H1 (cell line): ENCODE results near the gene DYTN. TPM values are rescaled to one million over a fixed set of nuclear protein-coding genes. Genes with fewer than 3 reads are reported as not detected.

Source experiments
- CTCF ChIA-PET: fragments of 300-600 bp; sonication (Branson Sonifier 250); formaldehyde crosslinking; loops from one replicate; lab custom pipeline; 2021; ENCODE audit not compliant: partially characterized antibody; lab: Charles Lee
- POLR2A ChIA-PET: fragments of 300-600 bp; sonication (Branson Sonifier 250); formaldehyde crosslinking; loops from one replicate; lab custom pipeline; 2021; ENCODE audit warnings: inconsistent platforms; ENCODE audit not compliant: partially characterized antibody; lab: Charles Lee
- DNase-seq, 2 experiments: peaks; one replicate each; pipeline versions ENCODE4 v3.0.0 to v3.0.0-alpha.2; 2010 to 2022; ENCODE audit warnings: low spot score in 2 of 2, low read depth in 1 of 2, mixed read lengths in 1 of 2
- FAIRE-seq: peaks from 2 replicates; lab custom pipeline; 2011; peaks lifted over from hg19 to GRCh38; lab: Jason Lieb, UNC
- H2AFZ ChIP-seq: 2 replicates; pipeline ENCODE4 v1.8.1; 2012; ENCODE audit warnings: low read length, inconsistent platforms
- H2AK5ac ChIP-seq: 2 replicates; pipeline ENCODE4 v1.6.1; 2013; ENCODE audit warnings: low read depth, low read length
- H2BK120ac ChIP-seq: replicated peaks from 2 replicates; pipeline ENCODE3; 2013; ENCODE audit warnings: low read depth, low read length, inconsistent platforms
- H2BK12ac ChIP-seq: 2 replicates; pipeline ENCODE4 v1.6.1; 2013; ENCODE audit warnings: low read depth, low read length
- H2BK15ac ChIP-seq: 2 replicates; pipeline ENCODE4 v1.6.1; 2013; ENCODE audit warnings: low read length
- H2BK20ac ChIP-seq: 2 replicates; pipeline ENCODE4 v1.6.1; 2013; ENCODE audit warnings: low read length
- H2BK5ac ChIP-seq: 2 replicates; pipeline ENCODE4 v1.6.1; 2013; ENCODE audit warnings: low read depth, low read length
- H3K14ac ChIP-seq: 2 replicates; pipeline ENCODE4 v1.6.1; 2013; ENCODE audit warnings: inconsistent platforms; ENCODE audit not compliant: insufficient read length
- H3K18ac ChIP-seq: 2 replicates; pipeline ENCODE4 v1.6.1; 2013; ENCODE audit warnings: low read length; ENCODE audit errors: extremely low read depth
- H3K23ac ChIP-seq: 2 replicates; pipeline ENCODE4 v1.6.1; 2013; ENCODE audit warnings: inconsistent platforms; ENCODE audit not compliant: insufficient read length
- H3K23me2 ChIP-seq: 2 replicates; pipeline ENCODE4 v1.6.1; 2013; ENCODE audit warnings: low read depth, low read length
- H3K27ac ChIP-seq: 2 replicates; pipeline ENCODE4 v1.6.1; 2011; ENCODE audit warnings: low read depth, low read length, inconsistent platforms
- H3K27me3 ChIP-seq, 4 experiments: replicated peaks in 1 of 4; 1 replicate in 1 of 4; 2 replicates in 3 of 4; pipeline versions ENCODE4 v1.6.1 to v1.8.1; 2011 to 2013; ENCODE audit warnings: low read length in 3 of 4, mild to moderate bottlenecking in 3 of 4, inconsistent platforms in 2 of 4, mixed read lengths in 2 of 4, moderate library complexity in 1 of 4; ENCODE audit not compliant: control insufficient read depth in 3 of 4, insufficient read depth in 3 of 4; ENCODE audit errors: extremely low read depth in 1 of 4
- H3K36me3 ChIP-seq, 4 experiments: 2 replicates each; pipeline versions ENCODE4 v1.6.1 to v1.8.1; 2011 to 2013; ENCODE audit warnings: mild to moderate bottlenecking in 4 of 4, low read length in 3 of 4, moderate library complexity in 2 of 4, control low read depth in 1 of 4, inconsistent platforms in 1 of 4; ENCODE audit not compliant: insufficient read depth in 4 of 4, control insufficient read depth in 2 of 4
- H3K4ac ChIP-seq: replicated peaks from 2 replicates; pipeline ENCODE3; 2013; ENCODE audit warnings: low read length, low read depth, mixed read lengths, inconsistent platforms; ENCODE audit not compliant: insufficient read length
- H3K4me1 ChIP-seq, 4 experiments: replicated peaks in 1 of 4; 1 replicate in 1 of 4; 2 replicates in 3 of 4; pipeline versions ENCODE4 v1.6.1 to v1.8.1; 2011 to 2013; ENCODE audit warnings: low read length in 3 of 4, inconsistent platforms in 2 of 4, mixed read lengths in 1 of 4; ENCODE audit not compliant: insufficient read depth in 4 of 4, control insufficient read depth in 3 of 4
- H3K4me2 ChIP-seq, 2 experiments: 2 replicates each; pipeline versions ENCODE4 v1.6.1 to v1.8.1; 2011 to 2013; ENCODE audit warnings: low read depth in 2 of 2, low read length in 2 of 2, control low read depth in 1 of 2, inconsistent platforms in 1 of 2, mild to moderate bottlenecking in 1 of 2; ENCODE audit not compliant: insufficient read depth in 1 of 2
- H3K4me3 ChIP-seq, 4 experiments: fragments of 200-600, 300-600 bp in 1 of 4; sonication (generic), shearing (Covaris generic), sonication (Bioruptor Twin) in 1 of 4; 2 replicates each; pipeline versions ENCODE4 v1.5.1 to v1.8.1; 2011 to 2016; ENCODE audit warnings: low read length in 4 of 4, low read depth in 3 of 4, control low read depth in 2 of 4, inconsistent platforms in 2 of 4, mild to moderate bottlenecking in 2 of 4, mixed read lengths in 1 of 4, moderate library complexity in 1 of 4; ENCODE audit not compliant: insufficient read depth in 2 of 4; ENCODE audit errors: extremely low read depth in 1 of 4
- H3K56ac ChIP-seq: replicated peaks from 2 replicates; pipeline ENCODE3; 2013; ENCODE audit warnings: low read depth, mild to moderate bottlenecking, mixed read lengths, low read length, inconsistent platforms; ENCODE audit not compliant: insufficient read length
- H3K79me1 ChIP-seq: 2 replicates; pipeline ENCODE4 v1.6.1; 2013; ENCODE audit warnings: low read depth, low read length, control low read depth
- H3K79me2 ChIP-seq, 2 experiments: 2 replicates each; pipeline versions ENCODE4 v1.6.1 to v1.8.1; 2012 to 2013; ENCODE audit warnings: low read length in 2 of 2, mild to moderate bottlenecking in 2 of 2, inconsistent platforms in 1 of 2; ENCODE audit not compliant: insufficient read depth in 2 of 2, control insufficient read depth in 1 of 2
- H3K9ac ChIP-seq, 4 experiments: replicated peaks in 1 of 4; 1 replicate in 1 of 4; 2 replicates in 3 of 4; pipeline versions ENCODE4 v1.6.1 to v1.8.1; 2011 to 2013; ENCODE audit warnings: low read depth in 3 of 4, low read length in 3 of 4, control low read depth in 2 of 4, mild to moderate bottlenecking in 2 of 4, moderate library complexity in 2 of 4, inconsistent platforms in 1 of 4; ENCODE audit errors: extremely low read depth in 1 of 4
- H3K9me3 ChIP-seq, 2 experiments: 2 replicates each; pipeline versions ENCODE4 v1.6.1 to v1.8.1; 2012 to 2013; ENCODE audit warnings: mild to moderate bottlenecking in 2 of 2, moderate library complexity in 2 of 2, control low read depth in 1 of 2, inconsistent platforms in 1 of 2, low read depth in 1 of 2, low read length in 1 of 2, mixed read lengths in 1 of 2; ENCODE audit not compliant: insufficient read depth in 2 of 2
- H4K20me1 ChIP-seq, 2 experiments: replicated peaks in 1 of 2; 2 replicates each; pipeline versions ENCODE3 to v1.8.1; 2011 to 2013; ENCODE audit warnings: inconsistent platforms in 2 of 2, low read length in 2 of 2, mild to moderate bottlenecking in 1 of 2; ENCODE audit not compliant: insufficient read depth in 2 of 2, control insufficient read depth in 1 of 2
- H4K5ac ChIP-seq: 2 replicates; pipeline ENCODE4 v1.6.1; 2013; ENCODE audit warnings: low read length, low read depth, mixed read lengths, inconsistent platforms; ENCODE audit not compliant: insufficient read length
- H4K8ac ChIP-seq: 2 replicates; pipeline ENCODE4 v1.8.0; 2013; ENCODE audit warnings: mild to moderate bottlenecking, moderate library complexity, low read length, inconsistent platforms; ENCODE audit not compliant: insufficient read depth; ENCODE audit errors: extremely low read depth
- H4K91ac ChIP-seq: replicated peaks from 2 replicates; pipeline ENCODE3; 2013; ENCODE audit warnings: low read length, mixed read lengths, inconsistent platforms; ENCODE audit not compliant: insufficient read length
- CBX5 ChIP-seq: fragments of 300-800, 300-1000 bp; sonication (generic); IDR thresholded peaks from 2 replicates; pipeline ENCODE4 v1.7.1; 2016; ENCODE audit warnings: antibody characterized with exemption, low read length, low read depth
- CHD2 ChIP-seq: IDR thresholded peaks from 2 replicates; pipeline ENCODE4 v1.6.1; 2012; ENCODE audit warnings: low read length, improper control_type of control experiment
- CTBP2 ChIP-seq: IDR thresholded peaks from 2 replicates; pipeline ENCODE4 v1.7.0; 2011; ENCODE audit warnings: borderline replicate concordance, mild to moderate bottlenecking, moderate library complexity, mixed read lengths, low read length; ENCODE audit not compliant: insufficient read depth, insufficient read length
- EGR1 ChIP-seq: IDR thresholded peaks from 2 replicates; pipeline ENCODE4 v1.6.1; 2011; ENCODE audit warnings: low read depth, low read length, borderline replicate concordance
- GABPA ChIP-seq: IDR thresholded peaks from 2 replicates; pipeline ENCODE4 v1.6.1; 2011; ENCODE audit warnings: mild to moderate bottlenecking, low read length, moderate library complexity, borderline replicate concordance; ENCODE audit not compliant: insufficient read depth
- NRF1 ChIP-seq: IDR thresholded peaks from 2 replicates; pipeline ENCODE4 v1.6.1; 2011; ENCODE audit warnings: mild to moderate bottlenecking, low read depth, low read length, improper control_type of control experiment
- POLR2A ChIP-seq, 2 experiments: IDR thresholded peaks; 1 replicate in 1 of 2; 2 replicates in 1 of 2; pipeline ENCODE4 v1.6.1; 2011; ENCODE audit warnings: low read depth in 2 of 2, low read length in 2 of 2, mild to moderate bottlenecking in 2 of 2; ENCODE audit errors: control extremely low read depth in 1 of 2
- RFX5 ChIP-seq: IDR thresholded peaks from 2 replicates; pipeline ENCODE4 v1.6.1; 2011; ENCODE audit warnings: low read depth, low read length, improper control_type of control experiment, borderline replicate concordance
- RXRA ChIP-seq: IDR thresholded peaks from 2 replicates; pipeline ENCODE4 v1.6.1; 2011; ENCODE audit warnings: low read depth, mild to moderate bottlenecking, low read length, moderate library complexity; ENCODE audit not compliant: insufficient read depth
- SP1 ChIP-seq: IDR thresholded peaks from 2 replicates; pipeline ENCODE4 v1.6.1; 2011; ENCODE audit warnings: low read depth, low read length
- SRF ChIP-seq: IDR thresholded peaks from 2 replicates; pipeline ENCODE4 v1.6.1; 2011; ENCODE audit warnings: mild to moderate bottlenecking, low read depth, low read length, moderate library complexity
- SUZ12 ChIP-seq: fragments of 200-600 bp; sonication (generic); IDR thresholded peaks from 2 replicates; pipeline ENCODE4 v1.6.1; 2012; ENCODE audit warnings: mild to moderate bottlenecking, inconsistent platforms, low read length, moderate library complexity, mixed read lengths
- TAF7 ChIP-seq: optimal IDR thresholded peaks from 2 replicates; pipeline ENCODE3; 2011; ENCODE audit warnings: low read depth, mild to moderate bottlenecking, inconsistent platforms, low read length, moderate library complexity, borderline replicate concordance
- TCF12 ChIP-seq: IDR thresholded peaks from 2 replicates; pipeline ENCODE4 v1.6.1; 2011; ENCODE audit warnings: low read depth, mild to moderate bottlenecking, low read length
- USF2 ChIP-seq: IDR thresholded peaks from 2 replicates; pipeline ENCODE4 v1.6.1; 2011; ENCODE audit warnings: low read length, improper control_type of control experiment
- WGBS, 2 experiments: shearing (Covaris generic) in 1 of 2; methylation state at CpG; one replicate each; pipeline versions ENCODE4 v1.1.6 to v1.1.7; 2013 to 2015; ENCODE audit warnings: low lambda C conversion rate in 2 of 2, mixed read lengths in 2 of 2, inconsistent platforms in 1 of 2, low coverage in 1 of 2, missing lambda C conversion rate in 1 of 2; ENCODE audit not compliant: insufficient replicate concordance in 2 of 2, insufficient coverage in 1 of 2, insufficient read length in 1 of 2; ENCODE audit errors: extremely low coverage in 1 of 2, missing lambda C conversion rate in 1 of 2; 5-methylcytosine and 5-hydroxymethylcytosine counted together
- polyA plus RNA-seq, 7 experiments: library from polyadenylated mRNA; depleted of rRNA in 3 of 7; stranded (reverse) in 5 of 7; unstranded in 2 of 7; fragments of >200 nt in 5 of 7; fragments of 200-250 nt in 2 of 7; gene quantifications; 1 replicate in 5 of 7; 2 replicates in 1 of 7; 4 replicates in 1 of 7; pipeline versions ENCODE4 v1.2.1 to v1.2.3, GENCODE V29; 2011 to 2013; ENCODE audit warnings: missing spikeins in 2 of 7, mixed read lengths in 2 of 7
- total RNA-seq: library from RNA; stranded (reverse); fragmentation: NEBNext Ultra II Directional; extraction: Animal tissue kit (Norgen Biotek cat#: 25700); gene quantifications from 2 replicates; pipeline ENCODE4 v1.2.1, GENCODE V29; 2021

Gene DYTN
- total and polyA plus RNA-seq, 2 of the 8 experiments (the other 6 are each of a cell fraction or from before 2014, with no cell fraction given) = not detected

GRCh38 chr2:206688990-206689389 lies 29.2 kb downstream of the DYTN start:
- FAIRE-seq (no peak), DNase-seq (no peak)
- H3K4ac ChIP-seq = no peak overlapping the region
- H3K23ac ChIP-seq = no peak overlapping the region
- H2BK120ac ChIP-seq = no peak overlapping the region
- H4K5ac ChIP-seq = no peak overlapping the region
- no peak overlapping the region for H2AK5ac ChIP-seq
- ChIA-PET POLR2A (no interaction called here), CTCF (interaction anchor here (0.5 kb wide), 1 partner anchor 765 kb away, joined by 3 read pairs; no protein-coding TSS in a partner anchor)
- no peak overlapping the region for H2BK5ac ChIP-seq
- H3K14ac ChIP-seq = no peak overlapping the region
- no peak overlapping the region for H3K56ac ChIP-seq
- no peaks in the 10 kb centered on the region for H3K79me1 ChIP-seq
- H3K79me2 ChIP-seq = no peaks in the 10 kb centered on the region
- no peak overlapping the region for H3K27ac ChIP-seq
- H3K23me2 ChIP-seq = no peaks in the 10 kb centered on the region; the same call in 1 of the 2 replicates
- H3K4me2 ChIP-seq = no peak overlapping the region
- H3K9ac ChIP-seq = no peak overlapping the region
- H3K4me3 ChIP-seq = no peak overlapping the region
- no peak overlapping the region for H4K91ac ChIP-seq
- no peaks in the 10 kb centered on the region for H3K36me3 ChIP-seq
- no peak overlapping the region for H2BK20ac ChIP-seq
- no peak overlapping the region for H2BK12ac ChIP-seq
- H3K27me3 ChIP-seq = no peaks in the 10 kb centered on the region
- no peak overlapping the region for H2BK15ac ChIP-seq
- H2AFZ ChIP-seq = no peak overlapping the region
- H3K18ac ChIP-seq = no peak overlapping the region
- H3K4me1 ChIP-seq = no peaks in the 10 kb centered on the region
- no peaks in the 10 kb centered on the region for H4K20me1 ChIP-seq
- WGBS, 2 experiments = 86% methylated on average over 1 of the region's 1 CpG; no CpG with 5 or more reads in 1 of the 2 experiments
- no peaks in the 10 kb centered on the region for H3K9me3 ChIP-seq
- no peak overlapping the region for H4K8ac ChIP-seq
- TF ChIP-seq TAF7 = no peak
- no peak for TF ChIP-seq GABPA
- TF ChIP-seq USF2 = no peak
- TF ChIP-seq RFX5 = no peak
- no peak for TF ChIP-seq CTBP2
- no peak for TF ChIP-seq CHD2
- TF ChIP-seq SUZ12 = no peak
- no peak for TF ChIP-seq SP1
- no peak for TF ChIP-seq CBX5
- TF ChIP-seq RXRA = no peak
- TF ChIP-seq EGR1 = no peak
- TF ChIP-seq NRF1 = no peak
- TF ChIP-seq TCF12 = no peak
- no peak for TF ChIP-seq POLR2A (IDR thresholded peaks at IDR 0.05; ENCODE audit: control extremely low read depth in 1 of 2, low read depth in 2 of 2, low read length in 2 of 2)
- no peak for TF ChIP-seq SRF
